WTC11 (cell line): ENCODE data around the gene WDR90. TPM values are rescaled to one million over a fixed set of nuclear protein-coding genes. Genes with fewer than 3 reads are reported as not detected.

ENCODE experiments used
- E2F5 ChIP-seq: sonication (generic); formaldehyde crosslinking; IDR thresholded peaks from 2 replicates; pipeline ENCODE4 v1.8.1; 2022; ENCODE audit warnings: mild to moderate bottlenecking, moderate library complexity, missing genetic modification reagents
- ESRRA ChIP-seq: sonication (generic); formaldehyde crosslinking; IDR thresholded peaks from 2 replicates; pipeline ENCODE4 v1.8.1; 2022; ENCODE audit warnings: mild to moderate bottlenecking, missing genetic modification reagents, borderline replicate concordance
- FOXK1 ChIP-seq: sonication (generic); formaldehyde crosslinking; IDR thresholded peaks from 2 replicates; pipeline ENCODE4 v1.8.0; 2022; ENCODE audit warnings: mild to moderate bottlenecking, moderate library complexity, missing genetic modification reagents
- MAX ChIP-seq: sonication (generic); formaldehyde crosslinking; IDR thresholded peaks from 2 replicates; pipeline ENCODE4 v1.8.0; 2022; ENCODE audit warnings: mild to moderate bottlenecking, missing genetic modification reagents
- MXD4 ChIP-seq: fragments of 250-450 bp; sonication (Bioruptor Pico); IDR thresholded peaks from 2 replicates; pipeline ENCODE4 v1.8.0; 2021; ENCODE audit warnings: mild to moderate bottlenecking, moderate library complexity, borderline replicate concordance
- MYBL2 ChIP-seq: sonication (generic); formaldehyde crosslinking; IDR thresholded peaks from 2 replicates; pipeline ENCODE4 v1.8.1; 2023; ENCODE audit warnings: mild to moderate bottlenecking, moderate library complexity, missing genetic modification reagents
- PRDM15 ChIP-seq: sonication (generic); formaldehyde crosslinking; IDR thresholded peaks from 2 replicates; pipeline ENCODE4 v1.8.0; 2022; ENCODE audit warnings: missing genetic modification reagents
- RELA ChIP-seq: sonication (generic); formaldehyde crosslinking; IDR thresholded peaks from 2 replicates; pipeline ENCODE4 v1.8.1; 2022; ENCODE audit warnings: missing genetic modification reagents, mild to moderate bottlenecking, borderline replicate concordance
- TP53 ChIP-seq: sonication (generic); formaldehyde crosslinking; IDR thresholded peaks from 2 replicates; pipeline ENCODE4 v1.8.1; 2023; ENCODE audit warnings: mild to moderate bottlenecking, missing genetic modification reagents
- USF1 ChIP-seq: sonication (generic); formaldehyde crosslinking; IDR thresholded peaks from 2 replicates; pipeline ENCODE4 v1.8.0; 2022; ENCODE audit warnings: mild to moderate bottlenecking, missing genetic modification reagents
- ZNF219 ChIP-seq: sonication (generic); formaldehyde crosslinking; IDR thresholded peaks from 2 replicates; pipeline ENCODE4 v1.8.0; 2023; ENCODE audit warnings: missing genetic modification reagents, mild to moderate bottlenecking, borderline replicate concordance
- ZNF263 ChIP-seq: sonication (generic); formaldehyde crosslinking; IDR thresholded peaks from 2 replicates; pipeline ENCODE4 v1.8.1; 2022; ENCODE audit warnings: low read depth, mild to moderate bottlenecking, moderate library complexity, missing genetic modification reagents
- ZNF396 ChIP-seq: fragments of 250-450 bp; sonication (Bioruptor Pico); IDR thresholded peaks from 2 replicates; pipeline ENCODE4 v1.8.0; 2021; ENCODE audit warnings: mild to moderate bottlenecking, moderate library complexity, borderline replicate concordance
- total RNA-seq: library from RNA; stranded (reverse); gene quantifications from 3 replicates; pipeline ENCODE4 v1.2.3, GENCODE V29; 2021
- TF ChIP-seq, protein P1 (sequence below): sonication (generic); formaldehyde crosslinking; IDR thresholded peaks from 2 replicates; pipeline ENCODE4 v1.8.1; 2023; ENCODE audit warnings: mild to moderate bottlenecking, missing genetic modification reagents, borderline replicate concordance
- TF ChIP-seq, protein P2 (sequence below): sonication (generic); formaldehyde crosslinking; IDR thresholded peaks from 2 replicates; pipeline ENCODE4 v1.8.1; 2022; ENCODE audit warnings: mild to moderate bottlenecking, missing genetic modification reagents, moderate library complexity, borderline replicate concordance
- TF ChIP-seq, protein P3 (sequence below): sonication (generic); formaldehyde crosslinking; IDR thresholded peaks from 2 replicates; pipeline ENCODE4 v1.8.1; 2022; ENCODE audit warnings: low read depth, missing genetic modification reagents, borderline replicate concordance

The WDR90 gene
- total RNA-seq, 1 experiment from 2014 or later, result 75.8 TPM

DNA sequence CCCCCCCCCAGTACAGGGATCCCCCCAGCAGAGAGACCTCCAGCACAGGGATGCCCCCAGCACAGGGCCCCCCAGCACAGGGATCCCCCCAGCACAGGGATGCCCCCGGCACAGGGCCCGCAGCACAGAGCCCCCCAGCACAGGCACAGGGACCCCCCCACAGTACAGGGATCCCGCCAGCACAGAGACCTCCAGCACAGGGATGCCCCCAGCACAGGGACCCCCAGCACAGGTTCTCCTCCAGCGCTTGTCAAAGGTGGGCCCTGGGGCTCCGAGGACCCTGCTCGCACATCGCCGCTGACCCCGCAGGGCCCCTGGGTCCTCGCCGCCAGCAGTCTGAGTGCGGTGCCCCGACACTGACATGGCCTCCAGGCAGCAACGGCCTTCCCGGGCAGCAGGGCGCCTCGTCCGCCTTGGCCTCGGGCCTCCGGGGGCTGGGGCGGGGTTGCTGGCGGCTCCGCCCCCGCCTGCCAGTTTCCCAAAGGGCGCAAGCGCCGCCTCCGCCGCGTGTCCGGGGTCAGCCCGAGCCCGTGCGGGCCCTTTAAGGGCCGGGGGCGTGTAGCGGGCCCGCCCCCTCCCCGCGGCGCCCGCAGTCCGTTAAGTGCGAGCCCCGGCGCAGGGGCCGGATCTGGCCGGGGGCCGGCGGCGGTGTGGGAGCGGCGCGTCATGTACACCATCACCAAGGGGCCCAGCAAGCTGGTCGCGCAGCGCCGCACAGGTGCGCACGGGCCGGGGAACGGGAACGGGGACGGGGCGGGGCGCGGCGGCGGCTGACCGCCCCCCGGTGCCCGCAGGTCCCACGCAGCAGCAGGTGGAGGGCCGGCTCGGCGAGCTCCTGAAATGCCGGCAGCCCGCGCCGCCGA, 7.6 kb upstream of the WDR90 start, which contains the start of gene MCRIP2 (continued):
- TF ChIP-seq, protein P1, sequence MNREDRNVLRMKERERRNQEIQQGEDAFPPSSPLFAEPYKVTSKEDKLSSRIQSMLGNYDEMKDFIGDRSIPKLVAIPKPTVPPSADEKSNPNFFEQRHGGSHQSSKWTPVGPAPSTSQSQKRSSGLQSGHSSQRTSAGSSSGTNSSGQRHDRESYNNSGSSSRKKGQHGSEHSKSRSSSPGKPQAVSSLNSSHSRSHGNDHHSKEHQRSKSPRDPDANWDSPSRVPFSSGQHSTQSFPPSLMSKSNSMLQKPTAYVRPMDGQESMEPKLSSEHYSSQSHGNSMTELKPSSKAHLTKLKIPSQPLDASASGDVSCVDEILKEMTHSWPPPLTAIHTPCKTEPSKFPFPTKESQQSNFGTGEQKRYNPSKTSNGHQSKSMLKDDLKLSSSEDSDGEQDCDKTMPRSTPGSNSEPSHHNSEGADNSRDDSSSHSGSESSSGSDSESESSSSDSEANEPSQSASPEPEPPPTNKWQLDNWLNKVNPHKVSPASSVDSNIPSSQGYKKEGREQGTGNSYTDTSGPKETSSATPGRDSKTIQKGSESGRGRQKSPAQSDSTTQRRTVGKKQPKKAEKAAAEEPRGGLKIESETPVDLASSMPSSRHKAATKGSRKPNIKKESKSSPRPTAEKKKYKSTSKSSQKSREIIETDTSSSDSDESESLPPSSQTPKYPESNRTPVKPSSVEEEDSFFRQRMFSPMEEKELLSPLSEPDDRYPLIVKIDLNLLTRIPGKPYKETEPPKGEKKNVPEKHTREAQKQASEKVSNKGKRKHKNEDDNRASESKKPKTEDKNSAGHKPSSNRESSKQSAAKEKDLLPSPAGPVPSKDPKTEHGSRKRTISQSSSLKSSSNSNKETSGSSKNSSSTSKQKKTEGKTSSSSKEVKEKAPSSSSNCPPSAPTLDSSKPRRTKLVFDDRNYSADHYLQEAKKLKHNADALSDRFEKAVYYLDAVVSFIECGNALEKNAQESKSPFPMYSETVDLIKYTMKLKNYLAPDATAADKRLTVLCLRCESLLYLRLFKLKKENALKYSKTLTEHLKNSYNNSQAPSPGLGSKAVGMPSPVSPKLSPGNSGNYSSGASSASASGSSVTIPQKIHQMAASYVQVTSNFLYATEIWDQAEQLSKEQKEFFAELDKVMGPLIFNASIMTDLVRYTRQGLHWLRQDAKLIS, result no peak
- TF ChIP-seq, protein P2, sequence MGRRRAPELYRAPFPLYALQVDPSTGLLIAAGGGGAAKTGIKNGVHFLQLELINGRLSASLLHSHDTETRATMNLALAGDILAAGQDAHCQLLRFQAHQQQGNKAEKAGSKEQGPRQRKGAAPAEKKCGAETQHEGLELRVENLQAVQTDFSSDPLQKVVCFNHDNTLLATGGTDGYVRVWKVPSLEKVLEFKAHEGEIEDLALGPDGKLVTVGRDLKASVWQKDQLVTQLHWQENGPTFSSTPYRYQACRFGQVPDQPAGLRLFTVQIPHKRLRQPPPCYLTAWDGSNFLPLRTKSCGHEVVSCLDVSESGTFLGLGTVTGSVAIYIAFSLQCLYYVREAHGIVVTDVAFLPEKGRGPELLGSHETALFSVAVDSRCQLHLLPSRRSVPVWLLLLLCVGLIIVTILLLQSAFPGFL (CRISPR knock-in tag), result no peak
- TF ChIP-seq E2F5 (peak; percentile 73; the same call in 1 of the 2 replicates), MXD4 (no peak), RELA (peak; percentile 25; the same call in 1 of the 2 replicates), ZNF396 (CRISPR knock-in tag) (no peak), ZNF263 (peak; percentile 25; the same call in 1 of the 2 replicates), MAX (CRISPR knock-in tag) (0 out of 2 replicates have a peak, but pooled peaks have one; percentile 13), USF1 (CRISPR knock-in tag) (no peak), ESRRA (CRISPR knock-in tag) (peak; percentile 10; the same call in 1 of the 2 replicates), MYBL2 (CRISPR knock-in tag) (peak; percentile 61; the same call in 1 of the 2 replicates), FOXK1 (peak; percentile 75), TP53 (0 out of 2 replicates have a peak, but pooled peaks have one; percentile 18), PRDM15 (CRISPR knock-in tag) (no peak; the same call in 1 of the 2 replicates), ZNF219 (CRISPR knock-in tag) (no peak)
- TF ChIP-seq, protein P3, sequence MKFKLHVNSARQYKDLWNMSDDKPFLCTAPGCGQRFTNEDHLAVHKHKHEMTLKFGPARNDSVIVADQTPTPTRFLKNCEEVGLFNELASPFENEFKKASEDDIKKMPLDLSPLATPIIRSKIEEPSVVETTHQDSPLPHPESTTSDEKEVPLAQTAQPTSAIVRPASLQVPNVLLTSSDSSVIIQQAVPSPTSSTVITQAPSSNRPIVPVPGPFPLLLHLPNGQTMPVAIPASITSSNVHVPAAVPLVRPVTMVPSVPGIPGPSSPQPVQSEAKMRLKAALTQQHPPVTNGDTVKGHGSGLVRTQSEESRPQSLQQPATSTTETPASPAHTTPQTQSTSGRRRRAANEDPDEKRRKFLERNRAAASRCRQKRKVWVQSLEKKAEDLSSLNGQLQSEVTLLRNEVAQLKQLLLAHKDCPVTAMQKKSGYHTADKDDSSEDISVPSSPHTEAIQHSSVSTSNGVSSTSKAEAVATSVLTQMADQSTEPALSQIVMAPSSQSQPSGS (CRISPR knock-in tag), result no peak
